ENCODE results near the gene NFIA. TPM values are rescaled to one million over a fixed set of nuclear protein-coding genes. Genes with fewer than 3 reads are reported as not detected.

Gene NFIA
- total and polyA plus RNA-seq, 2 donors (not counting 1 experiment from before 2014, with no cell fraction given) = 0.28 to 0.54 TPM

DNA sequence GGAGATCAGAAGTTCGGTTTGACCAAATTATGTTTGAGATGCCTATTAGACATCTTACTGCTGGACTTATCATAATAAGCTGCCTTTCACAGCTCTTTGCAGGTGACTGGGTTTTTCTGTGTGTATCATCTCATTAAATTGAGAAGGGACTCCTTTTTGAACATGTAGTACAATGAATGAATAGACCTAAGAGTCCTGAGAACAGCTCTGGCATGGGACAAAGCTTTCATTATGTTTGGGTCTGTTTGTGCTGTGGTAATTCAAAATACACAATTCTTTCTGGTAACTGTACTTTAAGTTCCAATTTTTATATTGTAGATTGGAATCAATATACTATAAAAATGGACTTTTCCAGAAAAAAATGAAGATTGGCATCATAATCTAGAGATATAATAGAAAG is 330.2 kb downstream of the NFIA start:
- Mint-ChIP-seq H3K27ac (no peak overlapping the region), H3K4me3 (no peak overlapping the region), H3K9me3 (ENCODE audit: insufficient read depth) (no peaks in the 10 kb centered on the region), H3K27me3 (no peaks in the 10 kb centered on the region), H3K4me1 (no peaks in the 10 kb centered on the region)
- Histone ChIP-seq H3K9me3 (ENCODE audit: control extremely low read depth in 1 of 3, control insufficient read depth in 2 of 3, insufficient read depth in 1 of 3, low read length in 2 of 3) (no peaks in the 10 kb centered on the region), H4K20me1 (ENCODE audit: control insufficient read depth, insufficient read depth, low read length, poor library complexity, severe bottlenecking) (no peaks in the 10 kb centered on the region), H3K36me3 (replicated peaks in 1 of 2; ENCODE audit: control extremely low read depth in 1 of 2, control insufficient read depth in 1 of 2, extremely low read depth in 1 of 2, insufficient read depth in 2 of 2, low read length in 1 of 2) (no peaks in the 10 kb centered on the region), H3K27ac (ENCODE audit: low read length in 2 of 2) (no peak overlapping the region), H3K9ac (ENCODE audit: low read length) (no peak overlapping the region), H3K27me3 (replicated peaks in 1 of 4; ENCODE audit: control extremely low read depth in 1 of 4, control insufficient read depth in 3 of 4, insufficient read depth in 4 of 4, low read length in 3 of 4) (no peaks in the 10 kb centered on the region), H3K79me2 (ENCODE audit: control insufficient read depth, insufficient read depth, low read length) (no peaks in the 10 kb centered on the region), H3K4me2 (replicated peaks; ENCODE audit: low read depth, low read length, poor library complexity, severe bottlenecking) (no peak overlapping the region), H2AFZ (ENCODE audit: insufficient read depth, low read depth, low read length, poor library complexity, severe bottlenecking) (no peak overlapping the region), H3K4me3 (ENCODE audit: control extremely low read depth in 1 of 5, extremely low read depth in 1 of 5, insufficient read depth in 1 of 5, low read depth in 2 of 5, low read length in 4 of 5) (no peak overlapping the region), H3K4me1 (ENCODE audit: control insufficient read depth in 2 of 2, insufficient read depth in 2 of 2, low read length in 2 of 2) (no peaks in the 10 kb centered on the region)
- CTCF ChIA-PET = no interaction called here
- POLR2A ChIA-PET = no interaction called here
- TF ChIP-seq EZH2 (IDR thresholded peaks at IDR 0.05; ENCODE audit: borderline replicate concordance, insufficient read depth, low read depth, low read length, poor library complexity, severe bottlenecking) = no peak
- TF ChIP-seq, protein P1, sequence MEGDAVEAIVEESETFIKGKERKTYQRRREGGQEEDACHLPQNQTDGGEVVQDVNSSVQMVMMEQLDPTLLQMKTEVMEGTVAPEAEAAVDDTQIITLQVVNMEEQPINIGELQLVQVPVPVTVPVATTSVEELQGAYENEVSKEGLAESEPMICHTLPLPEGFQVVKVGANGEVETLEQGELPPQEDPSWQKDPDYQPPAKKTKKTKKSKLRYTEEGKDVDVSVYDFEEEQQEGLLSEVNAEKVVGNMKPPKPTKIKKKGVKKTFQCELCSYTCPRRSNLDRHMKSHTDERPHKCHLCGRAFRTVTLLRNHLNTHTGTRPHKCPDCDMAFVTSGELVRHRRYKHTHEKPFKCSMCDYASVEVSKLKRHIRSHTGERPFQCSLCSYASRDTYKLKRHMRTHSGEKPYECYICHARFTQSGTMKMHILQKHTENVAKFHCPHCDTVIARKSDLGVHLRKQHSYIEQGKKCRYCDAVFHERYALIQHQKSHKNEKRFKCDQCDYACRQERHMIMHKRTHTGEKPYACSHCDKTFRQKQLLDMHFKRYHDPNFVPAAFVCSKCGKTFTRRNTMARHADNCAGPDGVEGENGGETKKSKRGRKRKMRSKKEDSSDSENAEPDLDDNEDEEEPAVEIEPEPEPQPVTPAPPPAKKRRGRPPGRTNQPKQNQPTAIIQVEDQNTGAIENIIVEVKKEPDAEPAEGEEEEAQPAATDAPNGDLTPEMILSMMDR (IDR thresholded peaks at IDR 0.05) = no peak
- intact Hi-C loops (cut with micrococcal nuclease) = no loop called here
- ATAC-seq (ENCODE audit: low read depth) = no peak
- no CpG with 5 or more reads among the region's 1 CpG for WGBS (ENCODE audit: insufficient coverage)
- DNase-seq = no peak

DNA sequence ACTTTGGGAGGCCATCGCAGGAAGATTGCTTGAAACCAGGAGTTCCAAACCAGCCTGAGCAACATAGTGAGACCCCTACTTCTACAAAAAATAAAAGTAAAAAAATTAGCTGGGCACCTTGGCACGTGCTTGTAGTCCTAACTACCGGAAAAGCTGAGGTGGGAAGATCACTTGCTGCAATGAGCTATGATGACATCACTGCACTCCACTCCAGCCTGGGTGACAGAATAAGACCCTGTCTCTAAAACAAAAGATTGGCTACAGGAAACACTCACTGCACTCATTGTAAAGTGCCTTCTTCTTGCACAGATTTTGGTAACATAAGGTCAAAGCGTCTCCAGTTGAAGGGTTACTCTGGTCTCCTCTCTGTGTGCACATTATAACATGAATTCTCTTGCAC is 336.8 kb downstream of the NFIA start:
- H3K9me3 Mint-ChIP-seq (ENCODE audit: insufficient read depth) = no peaks in the 10 kb centered on the region
- no peak overlapping the region for H3K4me2 ChIP-seq (replicated peaks; ENCODE audit: low read depth, low read length, poor library complexity, severe bottlenecking)
- WGBS (ENCODE audit: insufficient coverage) = 74% methylated on average over 3 of the region's 4 CpGs
- H3K4me1 ChIP-seq (ENCODE audit: control insufficient read depth in 2 of 2, insufficient read depth in 2 of 2, low read length in 2 of 2) = peaks cover 0 to 1% of the 10 kb centered on the region in 2 donors
- peaks cover 2% of the 10 kb centered on the region for H3K4me1 Mint-ChIP-seq
- no peak for ATAC-seq (ENCODE audit: low read depth)
- H3K36me3 ChIP-seq (replicated peaks in 1 of 2; ENCODE audit: control extremely low read depth in 1 of 2, control insufficient read depth in 1 of 2, extremely low read depth in 1 of 2, insufficient read depth in 2 of 2, low read length in 1 of 2) = no peaks in the 10 kb centered on the region
- ChIA-PET CTCF (no interaction called here), POLR2A (no interaction called here)
- H2AFZ ChIP-seq (ENCODE audit: insufficient read depth, low read depth, low read length, poor library complexity, severe bottlenecking) = no peak overlapping the region
- peaks cover 10% of the 10 kb centered on the region for H3K27me3 Mint-ChIP-seq
- no peaks in the 10 kb centered on the region for H3K79me2 ChIP-seq (ENCODE audit: control insufficient read depth, insufficient read depth, low read length)
- H4K20me1 ChIP-seq (ENCODE audit: control insufficient read depth, insufficient read depth, low read length, poor library complexity, severe bottlenecking) = no peaks in the 10 kb centered on the region
- H3K27me3 ChIP-seq (replicated peaks in 1 of 4; ENCODE audit: control extremely low read depth in 1 of 4, control insufficient read depth in 3 of 4, insufficient read depth in 4 of 4, low read length in 3 of 4) = no peaks in the 10 kb centered on the region
- intact Hi-C loops (cut with micrococcal nuclease) = no loop called here
- no peak overlapping the region for H3K27ac Mint-ChIP-seq
- no peak overlapping the region for H3K4me3 ChIP-seq (ENCODE audit: control extremely low read depth in 1 of 5, extremely low read depth in 1 of 5, insufficient read depth in 1 of 5, low read depth in 2 of 5, low read length in 4 of 5)
- TF ChIP-seq, protein P1 (IDR thresholded peaks at IDR 0.05) = no peak
- H3K27ac ChIP-seq (ENCODE audit: low read length in 2 of 2) = no peak overlapping the region
- no peak for DNase-seq
- H3K9me3 ChIP-seq (ENCODE audit: control extremely low read depth in 1 of 3, control insufficient read depth in 2 of 3, insufficient read depth in 1 of 3, low read length in 2 of 3) = no peaks in the 10 kb centered on the region
- no peak overlapping the region for H3K4me3 Mint-ChIP-seq
- H3K9ac ChIP-seq (ENCODE audit: low read length) = no peak overlapping the region

All from B cell (primary cell).